Keratinocyte (primary cell): ENCODE measurements around the gene TAS1R3. TPM values are rescaled to one million over a fixed set of nuclear protein-coding genes. Genes with fewer than 3 reads are reported as not detected.

ENCODE experiments used
- DNase-seq: peaks from one replicate; pipeline ENCODE4 v3.0.0-alpha.2; 2011; ENCODE audit warnings: low read depth, missing footprints, low spot score
- FAIRE-seq: peaks from 2 replicates; lab custom pipeline; 2011; peaks lifted over from hg19 to GRCh38; lab: Jason Lieb, UNC
- H2AFZ ChIP-seq: 2 replicates; pipeline ENCODE4 v1.6.0; 2012; ENCODE audit warnings: low read length, control low read depth, inconsistent platforms; ENCODE audit not compliant: control insufficient read depth
- H3K27ac ChIP-seq: 2 replicates; pipeline ENCODE4 v1.5.1; 2011; ENCODE audit warnings: low read length; ENCODE audit not compliant: control insufficient read depth, insufficient read depth
- H3K27me3 ChIP-seq: 3 replicates; pipeline ENCODE4 v1.6.0; 2011; ENCODE audit warnings: low read length; ENCODE audit not compliant: control insufficient read depth, insufficient read depth; ENCODE audit errors: extremely low read depth
- H3K36me3 ChIP-seq, 2 experiments: 2 replicates in 1 of 2; 3 replicates in 1 of 2; pipeline ENCODE4 v1.5.1; 2011; ENCODE audit warnings: low read length in 2 of 2, mild to moderate bottlenecking in 1 of 2; ENCODE audit not compliant: control insufficient read depth in 2 of 2, insufficient read depth in 2 of 2; ENCODE audit errors: extremely low read depth in 1 of 2
- H3K4me1 ChIP-seq: 3 replicates; pipeline ENCODE4 v1.5.1; 2011; ENCODE audit warnings: low read length; ENCODE audit not compliant: control insufficient read depth, insufficient read depth; ENCODE audit errors: extremely low read depth
- H3K4me2 ChIP-seq: 3 replicates; pipeline ENCODE4 v1.6.0; 2011; ENCODE audit warnings: low read depth, low read length; ENCODE audit not compliant: control insufficient read depth, insufficient read depth; ENCODE audit errors: extremely low read depth
- H3K4me3 ChIP-seq, 3 experiments: fragments of 200-600 bp in 1 of 3; sonication (generic) in 1 of 3; 2 replicates in 2 of 3; 3 replicates in 1 of 3; pipeline ENCODE4 v1.5.1; 2011 to 2016; ENCODE audit warnings: low read length in 3 of 3, mild to moderate bottlenecking in 3 of 3, control low read depth in 2 of 3, inconsistent platforms in 1 of 3, low read depth in 1 of 3, mixed read lengths in 1 of 3, mixed run types in 1 of 3, moderate library complexity in 1 of 3; ENCODE audit not compliant: control insufficient read depth in 2 of 3, insufficient read depth in 2 of 3; ENCODE audit errors: extremely low read depth in 1 of 3
- H3K79me2 ChIP-seq: 2 replicates; pipeline ENCODE4 v1.6.0; 2012; ENCODE audit warnings: low read length; ENCODE audit not compliant: control insufficient read depth, insufficient read depth
- H3K9ac ChIP-seq: 3 replicates; pipeline ENCODE4 v1.6.0; 2011; ENCODE audit warnings: low read length; ENCODE audit not compliant: control insufficient read depth, insufficient read depth; ENCODE audit errors: extremely low read depth
- H3K9me1 ChIP-seq: 3 replicates; pipeline ENCODE4 v1.6.0; 2011; ENCODE audit warnings: low read length; ENCODE audit not compliant: control insufficient read depth, insufficient read depth; ENCODE audit errors: extremely low read depth
- H3K9me3 ChIP-seq: 2 replicates; pipeline ENCODE4 v1.5.1; 2012; ENCODE audit warnings: low read depth, low read length; ENCODE audit not compliant: control insufficient read depth
- H4K20me1 ChIP-seq: 3 replicates; pipeline ENCODE4 v1.6.0; 2011; ENCODE audit warnings: low read length; ENCODE audit not compliant: control insufficient read depth, insufficient read depth; ENCODE audit errors: extremely low read depth
- CTCF ChIP-seq, 3 experiments: IDR thresholded peaks in 1 of 3; conservative IDR thresholded peaks in 1 of 3; optimal IDR thresholded peaks in 1 of 3; 2 replicates in 2 of 3; 3 replicates in 1 of 3; pipeline versions ENCODE3 to v1.5.1; 2011; ENCODE audit warnings: low read length in 3 of 3, mild to moderate bottlenecking in 3 of 3, moderate library complexity in 2 of 3, control low read depth in 1 of 3, inconsistent platforms in 1 of 3; ENCODE audit not compliant: insufficient read depth in 2 of 3; ENCODE audit errors: extremely low read depth in 1 of 3
- EZH2 ChIP-seq: IDR thresholded peaks from one replicate; pipeline ENCODE4 v1.6.1; 2012; ENCODE audit warnings: inconsistent platforms, mild to moderate bottlenecking, low read length, moderate library complexity
- dilution Hi-C: fragments of 300-500 bp; cut with MboI; formaldehyde crosslinking; loops from one replicate; pipeline ENCODE4 v1.7.0; 2020; ENCODE audit warnings: low sequenced_read_pairs; ENCODE audit not compliant: extremely low pct_ligation_motif_present
- polyA plus RNA-seq, 5 experiments: library from polyadenylated mRNA; depleted of rRNA in 3 of 5; stranded (reverse) in 3 of 5; stranded (forward) in 1 of 5; unstranded in 1 of 5; fragments of >200 nt; gene quantifications; 1 replicate in 1 of 5; 2 replicates in 3 of 5; 3 replicates in 1 of 5; pipeline versions ENCODE4 v1.2.1 to v1.2.3, GENCODE V29; 2011 to 2012; ENCODE audit warnings: missing spikeins in 2 of 5, low read depth in 1 of 5, low replicate concordance in 1 of 5

TAS1R3 gene
- polyA plus RNA-seq, 1 donor (not counting 4 experiments of a cell fraction or from before 2014, with no cell fraction given), result 0.04 TPM

GRCh38 chr1:1348420-1349255, 17.6 kb downstream of the TAS1R3 start:
- peaks cover 45% of the 10 kb centered on the region for H3K4me1 ChIP-seq
- no peaks in the 10 kb centered on the region for H3K27me3 ChIP-seq
- peaks cover 53% of the 10 kb centered on the region for H3K79me2 ChIP-seq
- no peaks in the 10 kb centered on the region for H3K36me3 ChIP-seq
- dilution Hi-C loops, result no loop called here
- TF ChIP-seq EZH2, result no peak
- TF ChIP-seq CTCF (optimal IDR thresholded peaks at IDR 0.05 in 1 of 3, IDR thresholded peaks at IDR 0.05 in 1 of 3, conservative IDR thresholded peaks at IDR 0.05 in 1 of 3; ENCODE audit: extremely low read depth in 1 of 3, insufficient read depth in 2 of 3, low read length in 3 of 3), result no peak
- peak overlapping the region; percentile 60 for H3K27ac ChIP-seq
- H2AFZ ChIP-seq, result no peak overlapping the region
- no peaks in the 10 kb centered on the region for H4K20me1 ChIP-seq
- no peak for FAIRE-seq
- no peaks in the 10 kb centered on the region for H3K9me3 ChIP-seq
- no peak for DNase-seq
- H3K4me2 ChIP-seq, result peak overlapping the region; percentile 94
- H3K9me1 ChIP-seq, result no peaks in the 10 kb centered on the region
- H3K9ac ChIP-seq, result peak overlapping the region; percentile 83
- H3K4me3 ChIP-seq, result peak overlapping the region; percentile 72 to 95 (median 85)

GRCh38 chr1:1349256-1350012, 18.4 kb downstream of the TAS1R3 start, which contains the start of gene DVL1:
TSS of gene DVL1 (minus strand) at chr1:1349418. CDS start at chr1:1349065, 353 bp downstream.
- Histone ChIP-seq H3K9me1 (no peaks in the 10 kb centered on the region), H3K36me3 (no peaks in the 10 kb centered on the region), H3K4me2 (peak within 1 kb of the TSS; percentile 94), H3K27me3 (peaks cover 3% of the 10 kb centered on the region), H3K27ac (peak within 1 kb of the TSS; percentile 60), H2AFZ (peak within 1 kb of the TSS; percentile 6), H3K4me3 (peak within 1 kb of the TSS; percentile 72 to 95 (median 85)), H3K9ac (peak within 1 kb of the TSS; percentile 83), H3K79me2 (peaks cover 45% of the 10 kb centered on the region), H4K20me1 (no peaks in the 10 kb centered on the region), H3K9me3 (no peaks in the 10 kb centered on the region), H3K4me1 (peaks cover 37% of the 10 kb centered on the region)
- FAIRE-seq (no peak), DNase-seq (no peak)
- dilution Hi-C loops, result no loop called here
- TF ChIP-seq EZH2 (no peak), CTCF (optimal IDR thresholded peaks at IDR 0.05 in 1 of 3, IDR thresholded peaks at IDR 0.05 in 1 of 3, conservative IDR thresholded peaks at IDR 0.05 in 1 of 3; ENCODE audit: extremely low read depth in 1 of 3, insufficient read depth in 2 of 3, low read length in 3 of 3) (peak in 1 of 3 experiments; percentile 58)
